ENCODE data around the gene FAM163B. TPM values are rescaled to one million over a fixed set of nuclear protein-coding genes. Genes with fewer than 3 reads are reported as not detected.

FAM163B gene
- total RNA-seq (2014; rRNA removed; shearing (Covaris generic); ENCODE audit: low replicate concordance): not detected in 2 replicates

DNA sequence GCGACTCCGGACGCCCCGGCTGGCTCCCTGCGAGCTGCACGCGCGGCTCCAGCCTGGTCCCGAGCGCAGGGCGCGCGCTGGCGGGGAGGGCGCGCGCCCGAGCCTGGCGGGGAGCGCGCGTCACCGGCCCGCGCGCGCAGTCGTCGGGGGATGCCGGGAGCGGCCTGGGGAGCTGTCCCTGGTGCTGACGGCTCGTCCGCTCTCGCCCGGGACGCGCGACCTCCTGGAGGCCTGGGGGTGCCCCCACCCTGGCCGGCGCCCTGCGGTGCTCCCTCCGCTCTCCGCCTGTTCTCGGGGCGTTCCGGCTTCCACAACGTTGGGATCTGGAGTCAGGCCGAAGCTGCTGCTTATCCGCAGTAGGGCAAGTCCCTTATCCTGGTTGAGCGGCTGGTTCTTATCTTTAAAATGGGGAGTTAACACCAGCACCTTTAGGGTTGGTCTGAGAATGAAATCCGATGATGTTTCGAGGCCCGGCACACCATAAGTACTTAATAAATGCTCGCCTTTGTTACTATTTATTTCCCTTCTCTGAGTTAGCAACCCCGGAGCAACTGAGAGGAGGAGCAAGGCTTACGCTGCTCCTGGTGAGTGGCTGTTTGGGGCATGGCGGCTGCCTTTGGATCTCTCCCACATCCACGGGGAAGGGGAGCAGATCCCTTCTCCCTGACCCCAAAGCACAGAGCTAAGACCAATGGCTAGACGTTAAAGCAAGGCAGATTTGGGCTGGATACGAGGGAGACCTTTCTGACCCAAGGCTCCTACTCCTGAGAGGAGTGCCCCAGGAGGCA, at the start of gene FAM163B:
FAM163B (minus strand) TSS at position 79 of the 788 bp plus-strand sequence. CDS start 29,166 bp downstream, outside the sequence.
- peak; percentile 29 for DNase-seq
- Histone ChIP-seq H3K9me3 (no peaks in the 10 kb centered on the region), H3K4me3 (no peak within 1 kb of the TSS), H3K27me3 (peaks cover 48% of the 10 kb centered on the region), H3K36me3 (no peaks in the 10 kb centered on the region)

DNA sequence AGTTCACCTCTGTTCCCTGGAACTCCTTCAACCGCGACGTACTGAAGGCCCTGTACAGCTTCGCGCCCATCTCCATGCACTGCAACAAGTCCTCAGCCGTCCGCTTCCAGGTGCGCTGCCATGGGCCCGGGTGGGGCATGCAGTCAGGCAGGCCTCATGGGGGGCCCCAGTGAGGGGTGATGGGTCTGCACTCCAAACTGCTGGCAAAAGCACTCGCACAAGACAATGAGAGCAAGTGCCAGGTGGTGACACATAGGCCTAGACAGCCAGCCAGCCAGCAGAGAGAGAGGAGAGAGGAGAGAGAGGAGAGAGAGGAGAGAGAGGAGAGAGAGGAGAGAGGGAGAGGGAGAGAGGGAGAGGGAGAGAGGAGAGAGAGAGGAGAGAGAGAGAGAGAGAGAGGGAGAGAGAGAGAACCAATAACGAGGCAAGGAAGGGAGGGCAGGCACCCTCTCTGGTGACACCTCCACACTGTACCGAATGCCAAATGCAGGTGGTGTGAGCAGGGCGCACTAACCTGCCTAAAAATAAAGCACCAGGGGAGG, 48.0 kb upstream of the FAM163B start:
- H3K36me3 ChIP-seq: no peaks in the 10 kb centered on the region
- H3K4me3 ChIP-seq: no peak overlapping the region
- DNase-seq: peak; percentile 66
- no peaks in the 10 kb centered on the region for H3K9me3 ChIP-seq
- peaks cover 21% of the 10 kb centered on the region for H3K27me3 ChIP-seq

DNA sequence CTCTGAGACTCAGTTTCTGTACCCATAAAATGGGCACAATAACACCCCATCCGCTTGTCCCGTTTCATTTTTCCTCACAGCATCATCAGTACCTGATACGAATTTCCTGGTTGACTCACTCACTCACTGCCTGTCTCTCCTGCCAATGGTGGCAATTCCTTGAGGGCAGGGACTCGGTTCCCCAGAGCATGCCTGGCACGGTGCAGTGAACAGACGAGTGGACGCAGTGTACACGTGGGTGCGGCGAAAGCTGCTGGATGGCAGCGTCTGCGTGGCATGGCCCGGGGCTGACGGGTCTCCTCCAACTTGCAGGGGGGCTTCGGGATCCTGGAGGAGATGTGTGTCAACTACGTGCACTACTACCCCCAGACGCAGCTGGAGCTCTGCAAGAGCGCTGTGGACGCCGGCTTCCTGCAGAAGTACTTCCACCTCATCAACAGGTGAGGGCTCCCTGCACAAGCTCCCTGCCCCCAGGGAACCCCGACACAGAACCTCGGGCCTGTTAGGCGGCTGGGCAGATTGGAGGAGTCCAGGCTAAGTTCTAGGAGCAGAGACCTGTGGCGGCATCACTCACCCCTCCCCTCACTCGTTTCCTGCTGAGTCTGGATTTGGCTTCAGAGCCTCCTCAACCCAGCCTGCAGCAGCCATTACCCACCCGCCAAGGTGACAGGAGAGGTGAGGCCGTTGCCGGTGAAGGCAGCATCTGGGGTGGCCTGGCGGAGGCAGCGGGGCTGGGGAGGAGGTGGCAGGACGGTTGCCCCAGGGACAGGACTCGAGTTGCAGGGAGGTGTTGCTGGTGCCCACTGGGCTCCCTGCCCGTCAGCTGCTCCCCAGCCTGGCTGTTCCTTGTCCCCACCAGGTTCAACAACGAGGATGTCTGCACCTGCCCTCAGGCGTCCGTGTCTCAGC, 47.3 kb upstream of the FAM163B start:
- H3K27me3 ChIP-seq: peaks cover 14% of the 10 kb centered on the region
- no peak for DNase-seq
- H3K4me3 ChIP-seq: no peak overlapping the region
- no peaks in the 10 kb centered on the region for H3K9me3 ChIP-seq
- no peaks in the 10 kb centered on the region for H3K36me3 ChIP-seq

DNA sequence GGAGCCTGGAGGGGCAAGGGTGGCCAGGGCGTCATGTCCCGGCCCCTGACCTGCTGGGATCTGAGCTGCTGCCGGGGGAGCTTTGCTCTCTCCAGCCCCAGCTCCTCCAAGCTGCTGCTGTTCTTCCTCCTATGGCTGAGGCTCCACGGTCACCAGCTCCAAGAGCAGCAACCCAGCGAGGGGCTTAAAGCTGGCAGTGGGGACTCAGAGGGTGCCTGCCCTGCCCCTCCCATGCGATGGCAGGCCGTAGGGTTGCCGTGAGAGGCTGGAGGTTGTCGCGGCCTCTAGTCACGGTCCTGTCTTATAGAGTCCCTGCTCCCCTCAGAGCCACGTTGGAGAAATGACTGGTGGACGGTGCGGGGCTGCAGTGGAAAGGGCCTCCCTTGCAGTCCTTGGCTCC, 46.5 kb upstream of the FAM163B start:
- Histone ChIP-seq H3K27me3 (peaks cover 12% of the 10 kb centered on the region), H3K4me3 (no peak overlapping the region), H3K9me3 (no peaks in the 10 kb centered on the region), H3K36me3 (no peaks in the 10 kb centered on the region)
- DNase-seq: no peak

DNA sequence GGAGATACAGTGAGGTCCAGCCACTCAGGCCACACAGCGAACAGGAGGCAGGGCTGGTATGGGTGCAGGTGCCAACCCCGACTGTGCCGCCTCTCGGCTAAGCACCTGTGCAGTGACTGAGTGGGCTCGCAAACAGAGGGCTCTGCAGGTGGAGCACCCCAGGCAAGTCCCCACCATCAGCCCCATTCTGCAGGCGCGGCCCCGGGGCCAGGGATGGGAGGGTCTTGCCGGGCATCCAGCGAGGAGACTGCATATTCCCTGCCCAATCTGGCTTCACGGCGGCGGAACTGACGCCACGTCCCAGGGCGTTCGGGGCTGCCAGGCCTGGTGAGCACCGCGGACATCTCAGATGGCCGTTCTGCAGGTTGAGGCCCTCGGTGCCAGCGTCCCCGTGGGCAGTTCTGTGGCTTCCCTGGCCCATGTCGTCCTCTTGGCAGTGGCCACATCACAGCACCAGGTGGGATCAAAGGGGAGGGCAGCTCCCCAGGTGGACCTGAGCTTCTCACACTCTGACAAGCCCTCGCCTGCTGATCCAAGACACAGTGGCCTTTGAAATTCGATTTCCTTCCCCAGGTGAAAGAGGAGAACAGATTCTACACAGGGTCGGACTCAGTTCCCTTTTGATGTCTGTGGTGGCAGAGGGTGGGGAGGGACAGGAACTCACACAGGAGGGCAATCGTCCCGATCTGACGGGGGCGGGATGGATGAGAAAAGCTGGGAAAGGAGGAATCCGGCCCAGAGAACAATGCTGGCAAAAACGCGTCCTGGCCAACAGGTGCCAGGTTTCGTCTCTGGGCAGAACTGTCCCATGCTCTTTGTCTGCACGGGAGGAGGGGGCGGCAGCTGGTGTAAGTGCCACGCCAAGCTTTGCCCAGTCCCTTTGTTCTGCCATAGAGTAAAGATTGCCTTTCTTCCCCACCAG, 45.8 kb upstream of the FAM163B start:
- Histone ChIP-seq H3K9me3 (no peaks in the 10 kb centered on the region), H3K27me3 (peaks cover 12% of the 10 kb centered on the region), H3K4me3 (no peak overlapping the region), H3K36me3 (no peaks in the 10 kb centered on the region)
- no peak for DNase-seq

DNA sequence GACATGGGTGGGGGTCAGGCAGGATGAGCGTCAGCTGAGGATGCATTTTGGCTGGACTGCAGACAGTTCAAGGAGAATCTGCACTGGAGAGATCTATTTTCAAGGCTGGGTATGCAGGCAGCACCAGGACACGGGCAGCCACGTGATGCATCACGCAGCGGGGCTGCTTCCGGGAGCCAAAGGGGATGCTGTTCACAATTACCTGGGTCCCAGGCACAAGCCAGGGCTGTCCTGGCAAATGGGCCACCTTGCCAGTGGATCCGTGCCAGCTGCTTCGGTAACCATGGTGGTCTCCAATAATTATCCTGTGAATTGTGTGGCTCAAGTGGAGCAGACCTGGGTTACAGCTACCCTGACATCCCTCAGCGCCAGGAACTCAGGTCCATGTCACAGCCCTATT, 44.4 kb upstream of the FAM163B start:
- no peaks in the 10 kb centered on the region for H3K9me3 ChIP-seq
- peaks cover 15% of the 10 kb centered on the region for H3K27me3 ChIP-seq
- no peaks in the 10 kb centered on the region for H3K36me3 ChIP-seq
- DNase-seq: no peak
- no peak overlapping the region for H3K4me3 ChIP-seq

DNA sequence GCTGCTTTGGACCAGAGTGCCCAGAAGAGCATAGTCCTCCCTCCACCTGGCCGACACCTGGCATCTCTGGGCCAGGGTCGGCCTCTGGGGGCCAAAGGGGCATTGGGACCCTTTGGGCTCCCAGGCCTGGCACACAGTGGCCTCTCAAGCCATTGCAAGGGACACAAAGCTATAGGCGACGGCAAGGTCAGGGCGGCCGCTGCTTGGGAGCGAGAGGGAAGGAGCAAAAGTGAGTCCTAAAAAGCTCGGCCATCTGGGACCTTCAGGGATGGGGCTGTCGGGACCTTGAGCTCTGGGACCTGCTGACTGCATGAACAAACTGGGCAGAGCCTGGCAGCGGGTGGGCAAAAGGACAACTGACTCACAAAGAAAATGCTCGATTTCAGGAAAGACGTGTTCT, 40.8 kb upstream of the FAM163B start:
- no peak overlapping the region for H3K4me3 ChIP-seq
- no peaks in the 10 kb centered on the region for H3K9me3 ChIP-seq
- no peaks in the 10 kb centered on the region for H3K36me3 ChIP-seq
- DNase-seq: no peak
- H3K27me3 ChIP-seq: peaks cover 8% of the 10 kb centered on the region; the same call in 1 of the 2 replicates

DNA sequence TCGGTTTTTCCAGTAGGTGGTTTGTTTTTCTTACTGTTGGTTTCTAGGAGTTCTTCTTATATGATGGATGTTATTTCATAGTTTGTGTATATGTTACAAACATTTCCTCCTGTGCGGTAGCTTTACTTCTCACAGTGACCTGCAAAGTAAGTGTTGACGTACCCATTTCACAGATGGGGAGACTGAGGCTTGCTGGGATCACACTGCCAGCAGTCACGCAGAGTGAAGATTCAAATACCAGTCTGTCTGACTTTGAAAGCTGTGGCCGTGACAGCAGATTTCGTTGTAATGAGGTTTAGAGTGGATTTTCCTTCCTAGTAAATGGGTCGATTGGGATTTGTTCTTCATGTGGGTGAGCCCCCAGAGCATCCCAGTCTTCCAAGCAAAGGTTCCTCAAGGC, 40.0 kb upstream of the FAM163B start:
- H3K9me3 ChIP-seq: no peaks in the 10 kb centered on the region
- no peak overlapping the region for H3K4me3 ChIP-seq
- no peaks in the 10 kb centered on the region for H3K36me3 ChIP-seq
- no peak for DNase-seq
- H3K27me3 ChIP-seq: peaks cover 6% of the 10 kb centered on the region; the same call in 1 of the 2 replicates

DNA sequence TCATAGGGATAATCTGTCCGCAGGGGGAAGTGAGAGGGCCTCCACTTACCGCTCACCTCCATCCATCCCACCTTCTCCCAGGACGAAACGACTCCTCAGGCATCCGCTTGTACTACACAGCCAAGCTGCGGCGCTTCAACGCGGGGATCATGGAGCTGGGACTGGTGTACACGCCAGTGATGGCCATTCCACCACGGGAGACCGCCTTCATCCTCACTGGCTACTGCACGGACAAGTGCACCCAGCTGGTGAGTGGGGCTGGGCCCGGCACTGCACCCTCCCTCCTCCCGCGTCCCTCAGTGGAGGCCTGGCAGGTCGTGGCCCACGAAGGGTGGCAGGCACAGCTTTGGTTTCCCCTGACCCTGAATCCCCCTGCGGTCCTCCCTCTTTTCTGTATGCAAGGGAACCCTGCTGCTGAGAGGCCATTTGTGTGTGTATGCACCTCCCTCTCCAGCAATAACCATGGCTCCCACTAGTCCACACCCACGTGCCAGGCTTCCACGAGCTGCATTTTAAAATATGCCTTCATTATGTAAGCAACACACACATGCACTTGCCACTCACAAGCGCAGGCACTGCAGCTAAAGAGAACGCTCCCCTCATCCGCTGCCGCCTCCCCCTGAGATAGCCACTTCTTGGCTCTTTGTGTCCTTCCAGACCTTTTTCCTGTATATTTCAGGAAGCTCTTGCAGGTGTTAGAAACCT, 38.7 kb upstream of the FAM163B start:
- no peak for DNase-seq
- Histone ChIP-seq H3K27me3 (peaks cover 6% of the 10 kb centered on the region; the same call in 1 of the 2 replicates), H3K9me3 (no peaks in the 10 kb centered on the region), H3K36me3 (no peaks in the 10 kb centered on the region), H3K4me3 (no peak overlapping the region)

DNA sequence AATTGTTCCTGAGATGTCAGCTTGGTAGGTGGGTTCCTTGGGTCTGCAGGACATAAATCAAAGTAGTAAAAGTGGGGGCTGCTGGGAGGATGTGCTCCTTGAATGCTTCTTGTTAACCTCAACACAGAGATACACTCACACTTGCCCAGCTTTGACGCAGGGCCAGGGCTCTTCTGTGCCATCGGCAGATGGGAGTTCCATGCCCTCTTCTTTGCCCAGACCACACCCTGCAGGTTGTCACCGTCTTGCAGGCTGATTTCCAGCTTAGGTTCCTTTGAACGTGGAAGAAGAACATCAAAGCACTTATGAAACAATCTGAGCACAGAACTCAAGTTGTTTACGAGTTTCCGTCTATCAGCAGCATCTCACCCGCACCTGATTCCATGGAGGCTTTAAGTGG, 38.0 kb upstream of the FAM163B start:
- H3K4me3 ChIP-seq: no peak overlapping the region
- H3K9me3 ChIP-seq: no peaks in the 10 kb centered on the region
- DNase-seq: no peak
- no peaks in the 10 kb centered on the region for H3K36me3 ChIP-seq
- peaks cover 6% of the 10 kb centered on the region; the same call in 1 of the 2 replicates for H3K27me3 ChIP-seq

DNA sequence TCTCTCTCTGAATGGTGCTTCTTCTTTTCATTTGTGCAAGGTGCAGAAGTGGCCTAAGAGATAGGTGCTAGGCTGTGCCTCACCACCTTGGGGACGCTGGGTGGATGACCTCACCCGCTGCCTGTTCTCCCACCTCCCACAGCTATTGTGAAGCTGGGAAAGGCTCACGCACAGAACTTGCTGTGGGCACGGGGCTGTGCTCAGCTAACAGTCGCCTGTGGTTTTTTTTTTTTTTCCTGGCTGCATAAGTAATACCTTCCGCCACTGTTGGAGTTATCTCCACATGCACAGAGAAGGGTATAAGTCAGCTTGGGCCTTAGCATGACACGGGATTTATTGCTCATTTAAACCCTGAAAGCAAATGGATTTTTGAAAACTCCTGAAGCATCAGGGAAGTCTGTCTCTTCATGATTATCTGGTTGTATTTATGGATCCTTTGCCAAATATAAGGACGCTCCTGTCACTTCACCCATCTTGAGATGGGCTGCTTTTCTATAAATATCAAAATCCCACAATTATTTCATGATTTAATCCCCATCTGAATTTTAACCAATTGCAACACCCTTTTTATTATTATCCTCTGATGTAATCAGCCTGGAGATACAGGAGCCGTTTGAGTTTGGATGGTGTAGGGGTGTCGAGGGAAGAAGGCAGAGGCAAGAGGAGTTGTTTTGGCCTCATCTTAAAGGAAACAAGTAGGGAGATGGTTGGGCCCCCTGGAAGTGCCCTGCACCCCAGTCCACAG, 36.0 kb upstream of the FAM163B start:
- no peak for DNase-seq
- Histone ChIP-seq H3K9me3 (no peaks in the 10 kb centered on the region), H3K36me3 (no peaks in the 10 kb centered on the region), H3K27me3 (peaks cover 6% of the 10 kb centered on the region; the same call in 1 of the 2 replicates), H3K4me3 (no peak overlapping the region)

DNA sequence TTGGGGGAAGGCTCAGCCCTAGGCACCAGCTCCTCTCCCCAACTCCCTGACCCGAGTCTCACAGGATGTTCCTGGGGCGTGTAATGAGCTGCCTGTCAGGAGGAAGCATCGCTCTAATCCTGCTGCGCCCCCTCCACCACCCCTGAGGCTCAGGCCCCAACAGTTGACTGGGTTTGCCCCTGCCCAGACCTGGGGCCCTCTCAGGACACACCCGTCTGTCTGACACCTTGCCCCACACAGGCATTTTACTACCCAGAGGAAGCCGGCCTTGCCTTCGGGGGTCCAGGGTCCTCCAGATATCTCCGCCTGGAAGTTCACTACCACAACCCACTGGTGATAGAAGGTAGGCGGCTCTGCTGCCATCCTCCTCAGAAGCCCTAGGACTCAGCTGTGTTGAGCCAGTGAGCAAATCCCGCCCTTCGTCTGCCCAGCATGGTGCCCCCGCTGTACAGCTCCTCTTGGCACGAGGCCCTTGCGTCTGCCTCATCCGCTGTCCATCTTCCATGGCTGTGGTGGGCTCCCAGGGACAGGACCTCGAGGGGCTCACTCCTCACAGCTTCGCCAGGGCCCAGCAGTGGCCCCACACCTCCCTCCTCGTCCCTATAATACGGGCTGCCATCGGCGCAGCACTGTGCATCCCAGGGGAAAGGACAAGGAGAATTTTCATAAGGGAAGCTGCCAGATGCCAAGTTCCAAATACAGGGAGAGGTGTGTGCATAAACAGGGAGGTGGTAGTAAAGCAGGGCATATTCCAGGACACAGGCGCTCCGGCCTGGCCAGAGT, 35.0 kb upstream of the FAM163B start:
- H3K9me3 ChIP-seq: no peaks in the 10 kb centered on the region
- no peak overlapping the region for H3K4me3 ChIP-seq
- DNase-seq: no peak
- H3K36me3 ChIP-seq: no peaks in the 10 kb centered on the region
- peaks cover 6% of the 10 kb centered on the region; the same call in 1 of the 2 replicates for H3K27me3 ChIP-seq

DNA sequence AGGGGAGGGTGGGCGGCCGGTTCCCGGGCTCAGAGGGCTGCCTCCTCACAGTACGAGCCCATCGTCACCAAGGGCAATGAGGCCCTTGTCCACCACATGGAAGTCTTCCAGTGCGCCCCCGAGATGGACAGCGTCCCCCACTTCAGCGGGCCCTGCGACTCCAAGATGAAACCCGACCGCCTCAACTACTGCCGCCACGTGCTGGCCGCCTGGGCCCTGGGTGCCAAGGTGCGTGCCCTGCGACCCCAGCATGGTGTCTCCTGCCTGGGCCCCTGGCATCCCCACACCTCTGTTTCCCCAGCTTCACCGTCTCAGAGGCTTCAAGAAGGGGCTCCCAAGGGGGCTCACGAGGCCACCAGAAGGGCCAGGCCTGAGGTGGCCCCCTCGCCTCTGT, 34.2 kb upstream of the FAM163B start:
- Histone ChIP-seq H3K4me3 (no peak overlapping the region), H3K9me3 (no peaks in the 10 kb centered on the region), H3K27me3 (peaks cover 3% of the 10 kb centered on the region; the same call in 1 of the 2 replicates), H3K36me3 (no peaks in the 10 kb centered on the region)
- no peak for DNase-seq

DNA sequence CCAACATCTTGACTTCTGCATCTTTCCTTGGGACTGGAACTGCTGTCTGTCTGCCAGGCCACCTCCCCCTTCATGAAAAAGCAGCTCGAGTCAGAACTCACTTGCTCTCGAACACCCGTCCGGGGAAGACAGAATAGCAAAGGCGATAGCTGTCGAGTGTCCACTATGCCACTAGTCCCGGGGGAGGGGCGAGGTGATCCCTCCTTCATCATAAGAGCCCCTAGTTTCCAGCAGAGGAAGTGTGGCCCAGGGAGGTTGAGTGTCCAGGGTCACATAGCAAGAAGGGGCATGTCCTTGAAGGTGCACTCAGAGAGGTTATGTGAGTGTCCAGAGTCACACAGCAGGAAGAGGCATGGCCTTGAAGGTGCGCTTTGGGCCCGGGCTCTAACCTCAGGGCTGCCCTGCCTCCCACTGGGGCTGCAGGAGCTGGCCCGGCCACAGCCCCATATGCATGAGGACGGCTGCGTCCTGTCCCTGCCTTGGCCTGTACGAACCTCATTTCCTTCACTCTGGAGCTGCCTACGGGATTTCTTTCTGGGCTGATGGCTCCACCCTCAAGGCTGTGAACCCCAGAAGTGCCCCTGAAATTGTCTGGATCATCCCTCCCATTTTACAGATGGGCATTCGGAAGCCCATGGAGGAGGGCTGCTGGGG, 33.6 kb upstream of the FAM163B start:
- Histone ChIP-seq H3K4me3 (no peak overlapping the region), H3K9me3 (no peaks in the 10 kb centered on the region), H3K27me3 (peaks cover 3% of the 10 kb centered on the region; the same call in 1 of the 2 replicates), H3K36me3 (no peaks in the 10 kb centered on the region)
- DNase-seq: no peak
